HepG2 (cell line): ENCODE data around the gene MED25. TPM values are rescaled to one million over a fixed set of nuclear protein-coding genes. Genes with fewer than 3 reads are reported as not detected.

Source experiments
- ATAC-seq: fragments of 200-7000 bp; cut with Tn5 transposase; 3 replicates; pipeline ENCODE4 v1.9.1; 2020; ENCODE audit warnings: mild to moderate bottlenecking, moderate library complexity
- BruUV-seq: library from RNA; stranded (reverse); fragments of 400-500 nt; replicated peaks from 2 replicates; lab custom pipeline; 2021; lab: Mats Ljungman, UMichigan
- CTCF ChIA-PET: fragments of 300-600 bp; formaldehyde crosslinking; extraction: SDS; loops from one replicate; lab custom pipeline; 2021; ENCODE audit warnings: low total read pairs, inconsistent platforms, low intra/inter-chr PET ratio; lab: Yijun Ruan, JAX
- POLR2A ChIA-PET: fragments of 350-600 bp; sonication (Branson Sonifier 250); formaldehyde crosslinking; loops from one replicate; lab custom pipeline; 2020; ENCODE audit warnings: antibody characterized with exemption, inconsistent platforms; lab: Yijun Ruan, JAX
- DNase-seq: peaks from one replicate; pipeline ENCODE4 v3.0.0-alpha.2; 2015; ENCODE audit warnings: low spot score
- FAIRE-seq: peaks from 3 replicates; lab custom pipeline; 2011; peaks lifted over from hg19 to GRCh38; lab: Jason Lieb, UNC
- H2AFZ ChIP-seq: one replicate; pipeline ENCODE4 v1.6.1; 2011; ENCODE audit warnings: low read length, inconsistent platforms
- H3K27ac ChIP-seq: fragments of 300-600 bp; 3 replicates; pipeline ENCODE4 v1.8.0; 2011; ENCODE audit warnings: mixed run types, mild to moderate bottlenecking, mixed read lengths, low read length, inconsistent platforms; ENCODE audit not compliant: insufficient read depth; ENCODE audit errors: extremely low read length
- H3K27me3 ChIP-seq, 2 experiments: fragments of 200-600 bp in 1 of 2; 2 replicates in 1 of 2; 3 replicates in 1 of 2; pipeline versions ENCODE4 v1.6.0 to v1.8.0; 2011; ENCODE audit warnings: low read length in 2 of 2, mild to moderate bottlenecking in 2 of 2, moderate library complexity in 2 of 2, inconsistent platforms in 1 of 2; ENCODE audit not compliant: insufficient read depth in 2 of 2, control insufficient read depth in 1 of 2
- H3K36me3 ChIP-seq, 2 experiments: fragments of 200-600 bp in 1 of 2; replicated peaks in 1 of 2; 2 replicates in 1 of 2; 3 replicates in 1 of 2; pipeline versions ENCODE4 v1.5.1 to v1.8.0; 2011; ENCODE audit warnings: low read length in 2 of 2, inconsistent platforms in 1 of 2; ENCODE audit not compliant: insufficient read depth in 2 of 2, control insufficient read depth in 1 of 2
- H3K4me1 ChIP-seq: 2 replicates; pipeline ENCODE4 v1.5.1; 2012; ENCODE audit warnings: low read length, inconsistent platforms; ENCODE audit not compliant: insufficient read depth
- H3K4me2 ChIP-seq: 2 replicates; pipeline ENCODE4 v1.6.0; 2011; ENCODE audit warnings: low read depth, low read length, inconsistent platforms
- H3K4me3 ChIP-seq, 3 experiments: fragments of 200-600 bp in 1 of 3; sonication (generic), shearing (Covaris generic) in 1 of 3; replicated peaks in 1 of 3; 2 replicates each; pipeline ENCODE4 v1.5.1; 2011 to 2016; ENCODE audit warnings: low read length in 3 of 3, inconsistent platforms in 2 of 3, low read depth in 2 of 3, mild to moderate bottlenecking in 2 of 3, control low read depth in 1 of 3, mixed read lengths in 1 of 3; ENCODE audit not compliant: insufficient read depth in 1 of 3
- H3K79me2 ChIP-seq: one replicate; pipeline ENCODE4 v1.6.1; 2011; ENCODE audit warnings: low read length, inconsistent platforms; ENCODE audit not compliant: insufficient read depth
- H3K9ac ChIP-seq: 2 replicates; pipeline ENCODE4 v1.6.0; 2011; ENCODE audit warnings: mild to moderate bottlenecking, low read depth, low read length, inconsistent platforms; ENCODE audit not compliant: insufficient read depth
- H3K9me3 ChIP-seq: 2 replicates; pipeline ENCODE4 v1.5.1; 2012; ENCODE audit warnings: mild to moderate bottlenecking, low read length
- H4K20me1 ChIP-seq: 2 replicates; pipeline ENCODE4 v1.6.0; 2011; ENCODE audit warnings: inconsistent platforms, mild to moderate bottlenecking, low read length, moderate library complexity; ENCODE audit not compliant: insufficient read depth
- CREBL2 ChIP-seq: sonication (generic); formaldehyde crosslinking; IDR thresholded peaks from 2 replicates; pipeline ENCODE4 v1.8.1; 2023; ENCODE audit warnings: missing genetic modification reagents, mild to moderate bottlenecking, borderline replicate concordance
- ETV6 ChIP-seq: sonication (generic); formaldehyde crosslinking; conservative IDR thresholded peaks from 2 replicates; pipeline ENCODE4 v1.4.0; 2020; ENCODE audit warnings: missing genetic modification reagents
- EZH2 ChIP-seq: conservative IDR thresholded peaks from 2 replicates; pipeline ENCODE4 v1.6.1; 2012; ENCODE audit warnings: mild to moderate bottlenecking, low read depth, low read length, moderate library complexity
- MTF1 ChIP-seq: sonication (generic); formaldehyde crosslinking; IDR thresholded peaks from 2 replicates; pipeline ENCODE4 v1.5.0; 2020; ENCODE audit warnings: missing genetic modification reagents
- PBX3 ChIP-seq: sonication (generic); formaldehyde crosslinking; IDR thresholded peaks from 2 replicates; pipeline ENCODE4 v1.8.1; 2023; ENCODE audit warnings: missing genetic modification reagents, inconsistent platforms, borderline replicate concordance
- POLR2AphosphoS5 ChIP-seq: IDR thresholded peaks from 2 replicates; pipeline ENCODE4 v1.6.1; 2012; ENCODE audit warnings: low read depth, low read length
- RNF219 ChIP-seq: sonication (generic); formaldehyde crosslinking; IDR thresholded peaks from 2 replicates; pipeline ENCODE4 v1.5.0; 2020; ENCODE audit warnings: mild to moderate bottlenecking, missing genetic modification reagents
- SOX5 ChIP-seq: IDR thresholded peaks from 2 replicates; pipeline ENCODE4 v1.6.1; 2016; ENCODE audit warnings: borderline replicate concordance
- TFE3 ChIP-seq: IDR thresholded peaks from 2 replicates; pipeline ENCODE4 v1.6.1; 2016
- TOE1 ChIP-seq: sonication (generic); formaldehyde crosslinking; IDR thresholded peaks from 2 replicates; pipeline ENCODE4 v1.4.0; 2020; ENCODE audit warnings: mild to moderate bottlenecking, missing genetic modification reagents
- ZNF24 ChIP-seq: fragments of 450-650 bp; IDR thresholded peaks from 2 replicates; pipeline ENCODE4 v1.6.1; 2017; ENCODE audit warnings: antibody characterized with exemption, mild to moderate bottlenecking
- ZSCAN29 ChIP-seq: sonication (generic); formaldehyde crosslinking; conservative IDR thresholded peaks from 2 replicates; pipeline ENCODE4 v1.4.0; 2020; ENCODE audit warnings: mild to moderate bottlenecking, missing genetic modification reagents
- WGBS: methylation state at CpG from one replicate; pipeline ENCODE4 v1.1.6; 2017; ENCODE audit warnings: low lambda C conversion rate; 5-methylcytosine and 5-hydroxymethylcytosine counted together
- in situ Hi-C: cut with HindIII; loops from 2 replicates; pipeline ENCODE4 v1.10.0; 2017; ENCODE audit warnings: low pct_unique_long_range_greater_than_20kb; ENCODE audit not compliant: extremely low pct_ligation_motif_present
- intact Hi-C: fragments of 100-400 bp; cut with micrococcal nuclease; formaldehyde crosslinking; loops from one replicate; pipeline ENCODE4 v1.10.0; 2022; ENCODE audit not compliant: unreplicated experiment
- polyA plus RNA-seq, 8 experiments: library from polyadenylated mRNA; depleted of rRNA in 3 of 8; stranded (reverse) in 7 of 8; unstranded in 1 of 8; fragments of >200 nt; fragmentation: Illumina TruSeq in 4 of 8; extraction: Trizol in 4 of 8; gene quantifications; 2 replicates each; pipeline versions ENCODE4 v1.2.1 to v1.2.3, GENCODE V29; 2011 to 2016; ENCODE audit warnings: low read depth in 4 of 8, missing spikeins in 1 of 8, mixed read lengths in 1 of 8; ENCODE audit not compliant: insufficient read depth in 1 of 8
- total RNA-seq, 5 experiments: library from RNA; depleted of rRNA; stranded (reverse); fragments of >200 nt; fragmentation: Illumina TruSeq; extraction: Trizol; gene quantifications; 2 replicates each; pipeline ENCODE4 v1.2.3, GENCODE V29; 2016; ENCODE audit warnings: low read depth in 1 of 5

MED25 gene
- total and polyA plus RNA-seq, 2 of the 13 experiments (the other 11 are each of a cell fraction or from before 2014, with no cell fraction given), result 11.1 to 15.1 TPM

GRCh38 chr19:49800771-49801170 lies 17.3 kb upstream of the MED25 start:
- no peaks in the 10 kb centered on the region for H3K27me3 ChIP-seq
- no peak overlapping the region for H3K27ac ChIP-seq
- TF ChIP-seq ZSCAN29 (no peak), SOX5 (CRISPR knock-in tag) (no peak), MTF1 (CRISPR knock-in tag) (no peak), PBX3 (CRISPR knock-in tag) (no peak), RNF219 (CRISPR knock-in tag) (no peak), TOE1 (CRISPR knock-in tag) (no peak), ZNF24 (no peak), EZH2 (no peak), TFE3 (CRISPR knock-in tag) (no peak), POLR2AphosphoS5 (no peak), ETV6 (CRISPR knock-in tag) (no peak), CREBL2 (no peak)
- in situ Hi-C loops (no loop called here), intact Hi-C loops (no loop called here)
- ChIA-PET POLR2A (interaction anchor here (0.6 kb wide), 1 partner anchor 29 kb away, joined by 3 read pairs; no protein-coding TSS in a partner anchor), CTCF (no interaction called here)
- no peak overlapping the region for H3K4me3 ChIP-seq
- no TSS peak for BruUV-seq
- WGBS, result 94% methylated on average over 9 of the region's 10 CpGs
- H3K36me3 ChIP-seq, result peaks cover 13 to 51% of the 10 kb centered on the region in 2 experiments; a peak in 4 of 5 replicates
- ATAC-seq (no peak), DNase-seq (no peak), FAIRE-seq (no peak)
- H3K9ac ChIP-seq, result no peak overlapping the region
- no peak overlapping the region for H2AFZ ChIP-seq
- no peaks in the 10 kb centered on the region for H3K79me2 ChIP-seq
- no peaks in the 10 kb centered on the region for H4K20me1 ChIP-seq
- H3K4me2 ChIP-seq, result no peak overlapping the region
- no peaks in the 10 kb centered on the region for H3K9me3 ChIP-seq
- no peaks in the 10 kb centered on the region for H3K4me1 ChIP-seq
